GM12891 (cell line): ENCODE data around the gene CADPS.

Source experiments
- PAX5 ChIP-seq: IDR thresholded peaks from 2 replicates; pipeline ENCODE4 v1.6.1; 2011; ENCODE audit warnings: low read length, moderate library complexity, mild to moderate bottlenecking; ENCODE audit not compliant: insufficient read depth, severe bottlenecking
- POLR2A ChIP-seq: IDR thresholded peaks from 2 replicates; pipeline ENCODE4 v1.6.1; 2011; ENCODE audit warnings: low read depth, low read length, control low read depth
- POLR2AphosphoS5 ChIP-seq: IDR thresholded peaks from 2 replicates; pipeline ENCODE4 v1.6.1; 2011; ENCODE audit warnings: low read depth, low read length, control low read depth
- SPI1 ChIP-seq: IDR thresholded peaks from 2 replicates; pipeline ENCODE4 v1.6.1; 2011; ENCODE audit warnings: low read depth, low read length, control low read depth
- TAF1 ChIP-seq: IDR thresholded peaks from 2 replicates; pipeline ENCODE4 v1.6.1; 2011; ENCODE audit warnings: low read depth, low read length, control low read depth

DNA sequence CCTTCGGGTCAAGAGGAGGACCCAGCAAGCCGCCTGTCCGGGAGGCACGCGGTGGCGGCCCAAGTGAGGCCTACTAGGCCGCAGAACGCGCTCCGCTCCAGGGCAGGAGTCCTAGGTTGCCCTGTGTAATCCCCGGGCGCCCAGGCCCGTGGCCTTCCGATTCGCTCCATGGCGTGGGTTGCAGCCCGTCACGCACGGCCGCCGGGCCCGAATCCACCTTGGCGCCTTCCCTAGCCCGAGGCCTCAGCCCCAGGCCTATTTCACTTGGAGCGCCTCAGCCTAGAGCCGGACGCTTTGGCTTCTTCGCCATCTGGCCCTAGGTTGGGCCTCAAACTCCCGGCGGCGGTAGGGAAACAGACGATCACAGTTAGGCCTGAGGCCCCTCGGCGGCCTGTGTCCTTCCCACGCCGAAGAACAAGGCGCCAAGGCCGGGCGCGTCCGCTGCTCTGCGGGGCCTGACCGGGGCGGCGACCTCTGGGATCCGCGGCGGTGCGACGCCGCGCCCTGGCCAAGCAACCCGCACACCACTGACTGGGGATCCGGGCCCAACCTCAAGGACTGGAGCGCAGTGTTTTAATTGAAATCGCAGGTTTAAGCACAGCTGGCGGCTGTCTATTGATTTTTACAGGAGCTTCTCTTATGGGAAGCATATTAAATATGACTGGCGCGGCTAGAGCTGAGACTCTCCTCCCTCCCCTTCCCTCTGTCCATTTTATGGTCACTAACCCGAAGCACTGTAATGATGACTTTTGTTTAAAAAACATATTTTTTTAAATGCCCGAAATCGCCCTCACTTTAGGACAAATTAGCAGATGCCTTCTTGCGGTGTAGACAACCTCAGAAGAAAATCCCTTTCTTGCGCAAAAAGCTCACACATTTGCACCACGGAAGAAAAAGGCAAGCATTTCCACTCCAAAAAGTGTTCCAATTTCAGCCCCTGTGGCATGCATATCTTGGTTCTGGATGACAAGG is 498.0 kb downstream of the CADPS start:
- TF ChIP-seq POLR2AphosphoS5, result no peak
- no peak for TF ChIP-seq POLR2A
- TF ChIP-seq PAX5, result no peak
- TF ChIP-seq TAF1, result no peak
- no peak for TF ChIP-seq SPI1
